Vagina (tissue), 2 donors: Measurements from ENCODE around the gene FCN1.

Experiments
- CTCF ChIP-seq, 3 experiments: fragments of 450-650 bp in 2 of 3; fragments of 200-600 bp in 1 of 3; sonication (generic) in 1 of 3; IDR thresholded peaks; one replicate each; pipeline ENCODE4 v1.5.1; 2017 to 2019; ENCODE audit warnings: antibody characterized with exemption in 3 of 3, mild to moderate bottlenecking in 2 of 3, moderate library complexity in 2 of 3
- POLR2A ChIP-seq, 2 donors: fragments of 450-650 bp; IDR thresholded peaks; one replicate each; pipeline ENCODE4 v1.6.1; 2017; ENCODE audit warnings: antibody characterized with exemption in 2 of 2, mild to moderate bottlenecking in 2 of 2, moderate library complexity in 2 of 2
- POLR2AphosphoS5 ChIP-seq, 2 donors: sonication (generic); formaldehyde crosslinking; IDR thresholded peaks; one replicate each; pipeline ENCODE4 v1.9.0; 2017; ENCODE audit warnings: antibody characterized with exemption in 2 of 2, mild to moderate bottlenecking in 2 of 2, low read depth in 1 of 2; ENCODE audit not compliant: insufficient read depth in 1 of 2

DNA sequence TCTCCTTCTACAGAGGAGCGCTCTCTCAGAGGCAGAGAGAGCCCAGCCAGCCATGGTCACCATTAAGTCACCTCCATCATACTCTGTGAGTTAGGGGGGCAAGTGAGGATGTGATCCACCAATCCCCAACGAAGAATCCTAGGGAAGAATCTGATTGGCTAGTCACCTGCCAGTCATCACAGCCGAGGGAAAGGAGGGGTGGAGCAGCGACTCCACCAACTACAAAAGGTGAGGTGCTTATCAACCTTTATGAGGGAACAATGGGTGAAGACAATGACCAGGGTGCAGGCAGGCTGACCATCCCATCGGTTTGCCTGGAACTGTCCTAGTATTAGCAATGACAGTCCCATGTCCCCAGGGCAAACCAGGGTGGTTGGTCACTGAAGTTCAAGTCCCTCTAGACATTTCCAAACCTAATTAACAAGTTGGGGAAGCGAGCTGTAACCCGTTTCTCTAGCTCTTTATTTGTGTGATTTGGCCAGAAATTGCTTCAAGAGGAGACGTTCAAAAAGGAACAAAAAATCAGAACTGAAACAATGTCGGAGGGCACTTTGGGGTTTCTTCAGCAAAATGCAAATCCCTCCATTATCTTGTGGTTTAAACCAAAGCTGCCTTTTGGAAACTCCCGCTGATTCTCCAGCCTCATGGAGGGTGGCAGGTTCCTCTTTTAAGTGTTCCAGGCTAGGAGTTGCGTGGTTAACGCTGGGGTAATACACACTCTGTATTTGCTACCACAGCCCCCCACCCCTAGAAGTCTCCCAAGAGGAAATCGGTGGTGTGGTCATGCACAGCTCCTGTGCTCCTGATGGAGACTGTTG, 18.8 kb upstream of the FCN1 start:
- TF ChIP-seq CTCF (IDR thresholded peaks at IDR 0.05): no peak
- no peak for TF ChIP-seq POLR2A (IDR thresholded peaks at IDR 0.05)
- no peak for TF ChIP-seq POLR2AphosphoS5 (IDR thresholded peaks at IDR 0.05; ENCODE audit: insufficient read depth in 1 of 2, low read depth in 1 of 2)
